Right lobe of liver (tissue), 4 donors: ENCODE results near the gene CARS1.

ENCODE experiments used
- POLR2A ChIP-seq: fragments of 450-650 bp; IDR thresholded peaks from one replicate; pipeline ENCODE4 v1.6.1; 2017; ENCODE audit warnings: antibody characterized with exemption, mild to moderate bottlenecking
- TF ChIP-seq, protein P1 (sequence below), 4 donors: fragments of 200-600 bp in 3 of 4; fragments of 450-650 bp in 1 of 4; IDR thresholded peaks; one replicate each; pipeline versions ENCODE4 v1.5.1 to v1.8.0; 2016 to 2022; ENCODE audit warnings: antibody characterized with exemption in 4 of 4, mild to moderate bottlenecking in 2 of 4
- donor health status: DM: no; HTN: no; CAD: no.
- donor health status: DM: no; HTN: no; CAD: no.
- donor health status: DM: no; HTN: yes; CAD: no.

DNA sequence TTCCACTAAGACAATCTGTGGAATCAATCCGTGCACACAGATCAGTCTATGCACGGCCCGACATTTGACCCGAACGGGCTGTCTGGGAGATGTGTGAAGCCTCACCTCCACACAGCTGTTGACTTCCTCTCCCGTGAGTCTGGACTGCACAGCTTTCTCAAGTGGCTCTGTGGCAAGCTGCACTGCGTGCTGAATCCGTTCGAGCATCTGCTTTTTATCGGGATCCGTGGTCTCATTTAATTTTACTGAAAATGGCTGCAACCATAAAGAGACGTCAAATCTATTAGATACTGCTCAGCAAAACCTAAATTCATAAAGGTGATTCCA lies 19.3 kb downstream of the CARS1 start:
- no peak for TF ChIP-seq POLR2A
- TF ChIP-seq, protein P1, sequence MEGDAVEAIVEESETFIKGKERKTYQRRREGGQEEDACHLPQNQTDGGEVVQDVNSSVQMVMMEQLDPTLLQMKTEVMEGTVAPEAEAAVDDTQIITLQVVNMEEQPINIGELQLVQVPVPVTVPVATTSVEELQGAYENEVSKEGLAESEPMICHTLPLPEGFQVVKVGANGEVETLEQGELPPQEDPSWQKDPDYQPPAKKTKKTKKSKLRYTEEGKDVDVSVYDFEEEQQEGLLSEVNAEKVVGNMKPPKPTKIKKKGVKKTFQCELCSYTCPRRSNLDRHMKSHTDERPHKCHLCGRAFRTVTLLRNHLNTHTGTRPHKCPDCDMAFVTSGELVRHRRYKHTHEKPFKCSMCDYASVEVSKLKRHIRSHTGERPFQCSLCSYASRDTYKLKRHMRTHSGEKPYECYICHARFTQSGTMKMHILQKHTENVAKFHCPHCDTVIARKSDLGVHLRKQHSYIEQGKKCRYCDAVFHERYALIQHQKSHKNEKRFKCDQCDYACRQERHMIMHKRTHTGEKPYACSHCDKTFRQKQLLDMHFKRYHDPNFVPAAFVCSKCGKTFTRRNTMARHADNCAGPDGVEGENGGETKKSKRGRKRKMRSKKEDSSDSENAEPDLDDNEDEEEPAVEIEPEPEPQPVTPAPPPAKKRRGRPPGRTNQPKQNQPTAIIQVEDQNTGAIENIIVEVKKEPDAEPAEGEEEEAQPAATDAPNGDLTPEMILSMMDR (IDR thresholded peaks at IDR 0.05) = no peak
